Fibroblast of lung (primary cell): ENCODE measurements around the gene UTP20. TPM values are rescaled to one million over a fixed set of nuclear protein-coding genes. Genes with fewer than 3 reads are reported as not detected.

ENCODE experiments used
- DNase-seq, 2 donors: peaks; one replicate each; pipeline versions ENCODE4 v3.0.0 to v3.0.0-alpha.2; 2010; ENCODE audit warnings: low read depth in 2 of 2
- H2AFZ ChIP-seq: 2 replicates; pipeline ENCODE4 v1.5.1; 2012; ENCODE audit warnings: low read length, control low read depth, inconsistent platforms
- H3K27ac ChIP-seq: 2 replicates; pipeline ENCODE4 v1.5.1; 2011; ENCODE audit warnings: low read length, control low read depth; ENCODE audit not compliant: insufficient read depth
- H3K27me3 ChIP-seq: 2 replicates; pipeline ENCODE4 v1.5.1; 2011; ENCODE audit warnings: mild to moderate bottlenecking, low read length; ENCODE audit not compliant: control insufficient read depth, insufficient read depth
- H3K36me3 ChIP-seq: 2 replicates; pipeline ENCODE4 v1.5.1; 2011; ENCODE audit warnings: low read length; ENCODE audit not compliant: control insufficient read depth, insufficient read depth
- H3K4me1 ChIP-seq: 2 replicates; pipeline ENCODE4 v1.5.1; 2011; ENCODE audit warnings: low read length; ENCODE audit not compliant: control insufficient read depth, insufficient read depth; ENCODE audit errors: extremely low read depth
- H3K4me2 ChIP-seq: 2 replicates; pipeline ENCODE4 v1.5.1; 2011; ENCODE audit warnings: low read length, control low read depth; ENCODE audit not compliant: insufficient read depth; ENCODE audit errors: extremely low read depth
- H3K4me3 ChIP-seq, 4 experiments: fragments of 200-600 bp in 1 of 4; sonication (generic) in 1 of 4; replicated peaks in 1 of 4; 2 replicates each; pipeline ENCODE4 v1.5.1; 2011 to 2016; ENCODE audit warnings: low read length in 4 of 4, low read depth in 3 of 4, mild to moderate bottlenecking in 3 of 4, control low read depth in 2 of 4, inconsistent platforms in 1 of 4, mixed read lengths in 1 of 4; ENCODE audit not compliant: insufficient read depth in 1 of 4; ENCODE audit errors: control extremely low read depth in 1 of 4
- H3K79me2 ChIP-seq: 2 replicates; pipeline ENCODE4 v1.5.1; 2012; ENCODE audit warnings: mild to moderate bottlenecking, low read length, inconsistent platforms; ENCODE audit not compliant: control insufficient read depth, insufficient read depth
- H3K9ac ChIP-seq: 2 replicates; pipeline ENCODE4 v1.5.1; 2011; ENCODE audit warnings: mild to moderate bottlenecking, low read length, control low read depth; ENCODE audit not compliant: insufficient read depth
- H3K9me3 ChIP-seq: 2 replicates; pipeline ENCODE4 v1.5.1; 2012; ENCODE audit warnings: low read depth, low read length; ENCODE audit not compliant: control insufficient read depth, insufficient read depth
- H4K20me1 ChIP-seq: 2 replicates; pipeline ENCODE4 v1.5.1; 2011; ENCODE audit warnings: low read length; ENCODE audit not compliant: control insufficient read depth, insufficient read depth; ENCODE audit errors: extremely low read depth
- CTCF ChIP-seq, 2 donors: IDR thresholded peaks in 1 of 2; conservative IDR thresholded peaks in 1 of 2; 1 replicate in 1 of 2; 2 replicates in 1 of 2; pipeline ENCODE4 v1.5.1; 2011 to 2012; ENCODE audit warnings: low read length in 2 of 2, control low read depth in 1 of 2, inconsistent platforms in 1 of 2, low read depth in 1 of 2, mild to moderate bottlenecking in 1 of 2
- EZH2 ChIP-seq: IDR thresholded peaks from 2 replicates; pipeline ENCODE4 v1.5.1; 2012; ENCODE audit warnings: low read length, control low read depth, mild to moderate bottlenecking; ENCODE audit errors: missing control alignments
- polyA plus RNA-seq, 2 donors: library from polyadenylated mRNA; depleted of rRNA in 1 of 2; stranded (reverse) in 1 of 2; unstranded in 1 of 2; fragments of >200 nt; gene quantifications; 2 replicates each; pipeline ENCODE4 v1.2.1, GENCODE V29; 2011 to 2012; ENCODE audit warnings: missing spikeins in 1 of 2
- total RNA-seq: library from RNA; depleted of rRNA; stranded (reverse); fragments of >200 nt; gene quantifications from 2 replicates; pipeline ENCODE4 v1.2.1, GENCODE V29; 2014

The UTP20 gene
- total and polyA plus RNA-seq, 2 donors (not counting 1 experiment from before 2014, with no cell fraction given) = 13.3 to 13.7 TPM

DNA sequence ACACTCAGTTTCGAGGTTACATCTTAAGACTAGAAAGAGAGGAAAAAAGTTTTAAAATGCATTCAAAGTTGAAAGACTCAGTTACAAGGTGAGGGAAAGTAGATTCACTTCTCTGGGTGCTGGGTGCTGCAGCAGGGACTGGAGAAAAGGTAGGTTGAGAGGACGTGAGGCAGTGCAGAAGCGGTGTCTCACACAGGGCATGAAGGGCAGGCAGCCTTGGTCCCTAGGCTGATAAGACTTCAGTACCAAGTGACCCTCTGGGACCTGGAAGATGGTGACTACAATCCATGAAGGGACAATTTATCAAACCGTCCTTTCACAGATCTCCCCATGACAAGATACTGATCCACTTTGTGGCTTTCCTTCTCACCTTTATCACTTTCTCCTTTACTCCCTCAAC is 22.5 kb upstream of the UTP20 start:
- no peaks in the 10 kb centered on the region for H3K4me1 ChIP-seq
- DNase-seq = no peak
- no peak for TF ChIP-seq CTCF (conservative IDR thresholded peaks at IDR 0.05 in 1 of 2, IDR thresholded peaks at IDR 0.05 in 1 of 2; ENCODE audit: low read depth in 1 of 2, low read length in 2 of 2)
- no peak for TF ChIP-seq EZH2
- no peaks in the 10 kb centered on the region for H3K9me3 ChIP-seq
- no peak overlapping the region for H3K4me2 ChIP-seq
- H3K79me2 ChIP-seq = no peaks in the 10 kb centered on the region
- no peak overlapping the region for H2AFZ ChIP-seq
- no peaks in the 10 kb centered on the region for H3K36me3 ChIP-seq
- no peak overlapping the region for H3K9ac ChIP-seq
- H4K20me1 ChIP-seq = no peaks in the 10 kb centered on the region
- no peaks in the 10 kb centered on the region for H3K27me3 ChIP-seq
- no peak overlapping the region for H3K4me3 ChIP-seq
- no peak overlapping the region for H3K27ac ChIP-seq

GRCh38 chr12:101267111-101267510 is 12.8 kb upstream of the UTP20 start:
- Histone ChIP-seq H3K9ac (no peak overlapping the region), H3K4me3 (no peak overlapping the region), H3K36me3 (no peaks in the 10 kb centered on the region), H3K27me3 (no peaks in the 10 kb centered on the region), H3K27ac (no peak overlapping the region), H3K9me3 (no peaks in the 10 kb centered on the region), H3K4me2 (no peak overlapping the region), H3K79me2 (no peaks in the 10 kb centered on the region), H3K4me1 (no peaks in the 10 kb centered on the region), H2AFZ (no peak overlapping the region), H4K20me1 (no peaks in the 10 kb centered on the region)
- TF ChIP-seq EZH2 (no peak), CTCF (conservative IDR thresholded peaks at IDR 0.05 in 1 of 2, IDR thresholded peaks at IDR 0.05 in 1 of 2; ENCODE audit: low read depth in 1 of 2, low read length in 2 of 2) (no peak)
- no peak for DNase-seq

DNA sequence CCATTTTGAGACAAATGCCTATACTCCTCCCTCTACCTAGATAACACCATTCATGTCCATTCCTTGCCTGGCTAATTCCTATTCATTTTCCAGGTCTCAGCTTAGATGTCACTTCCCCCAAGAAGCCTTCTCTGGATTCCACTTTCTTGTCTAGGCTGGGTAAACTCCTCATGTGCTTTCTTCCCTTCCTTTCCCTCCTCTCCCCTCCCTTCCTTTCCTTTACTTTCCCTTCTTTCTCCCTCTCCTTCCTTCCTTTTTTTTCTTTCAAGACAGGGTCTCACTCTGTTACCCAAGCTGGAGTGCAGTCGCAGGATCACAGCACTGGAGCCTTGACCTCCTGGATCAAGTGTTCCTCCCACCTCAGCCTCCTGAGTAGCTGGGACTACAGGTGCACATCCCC is 3.5 kb upstream of the UTP20 start:
- Histone ChIP-seq H3K79me2 (peaks cover 7% of the 10 kb centered on the region), H3K4me3 (no peak overlapping the region), H3K27me3 (no peaks in the 10 kb centered on the region), H3K4me1 (no peaks in the 10 kb centered on the region), H3K9ac (no peak overlapping the region), H2AFZ (no peak overlapping the region), H4K20me1 (no peaks in the 10 kb centered on the region), H3K36me3 (no peaks in the 10 kb centered on the region), H3K4me2 (no peak overlapping the region), H3K9me3 (no peaks in the 10 kb centered on the region), H3K27ac (no peak overlapping the region)
- no peak for TF ChIP-seq CTCF (conservative IDR thresholded peaks at IDR 0.05 in 1 of 2, IDR thresholded peaks at IDR 0.05 in 1 of 2; ENCODE audit: low read depth in 1 of 2, low read length in 2 of 2)
- TF ChIP-seq EZH2 = no peak
- no peak for DNase-seq
